ENCODE results near the gene NPNT.

NPNT gene

GRCh38 chr4:105917171-105917685 is 22.0 kb downstream of the NPNT start:
- DNase-seq = no peak

DNA sequence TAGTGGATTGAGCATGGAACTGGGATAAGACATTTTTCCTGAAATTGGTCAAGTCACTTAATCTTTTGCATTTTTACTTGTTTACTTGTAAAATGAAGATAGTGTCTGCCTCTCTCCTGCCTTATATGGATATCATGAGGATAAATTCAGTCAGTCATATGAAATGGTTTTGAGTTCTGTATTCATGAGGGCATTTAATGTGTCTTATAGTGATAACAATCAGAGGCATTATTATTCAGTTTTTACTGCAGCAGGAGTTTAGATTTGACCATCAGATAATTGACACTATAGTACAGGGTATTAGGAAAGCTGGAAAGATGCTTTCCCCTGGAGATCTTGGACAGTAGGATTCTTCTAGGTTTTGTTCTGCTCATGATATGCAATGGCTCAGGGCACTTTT is 26.0 kb downstream of the NPNT start:
- DNase-seq = no peak

DNA sequence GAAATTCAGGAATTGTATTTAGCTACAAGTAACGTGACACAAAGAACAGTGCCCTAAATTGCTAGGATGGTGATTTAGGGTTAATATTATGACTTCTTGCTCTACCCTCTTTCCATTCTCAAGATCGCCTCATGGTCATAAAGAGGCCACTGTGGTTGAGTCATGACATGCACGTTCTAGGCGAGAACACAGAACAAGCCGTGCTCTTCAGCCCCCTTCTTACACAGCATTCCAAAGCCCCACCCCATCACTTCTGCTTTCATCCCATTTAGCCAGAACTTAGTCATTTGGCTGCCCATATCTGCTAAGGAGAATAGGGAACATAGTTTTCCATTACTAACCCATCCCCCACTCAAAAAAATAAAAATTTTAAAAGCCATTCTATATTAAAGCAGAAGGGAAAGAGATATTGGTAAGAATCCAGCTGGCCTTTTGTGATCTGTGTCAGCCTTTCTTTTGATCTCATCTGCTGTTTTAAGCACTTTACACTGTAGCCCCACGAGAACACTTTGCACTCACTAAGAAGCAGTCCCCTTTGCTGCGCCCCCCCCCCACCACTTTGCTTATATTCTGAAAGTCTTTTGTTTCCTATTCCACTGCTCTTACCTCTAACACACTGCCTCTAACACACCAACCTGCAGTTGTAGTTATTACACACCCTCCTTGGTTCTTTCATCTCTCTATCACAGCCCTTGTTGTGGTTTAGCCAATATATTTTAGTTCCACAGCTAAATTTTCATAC is 28.4 kb downstream of the NPNT start:
- DNase-seq = no peak

DNA sequence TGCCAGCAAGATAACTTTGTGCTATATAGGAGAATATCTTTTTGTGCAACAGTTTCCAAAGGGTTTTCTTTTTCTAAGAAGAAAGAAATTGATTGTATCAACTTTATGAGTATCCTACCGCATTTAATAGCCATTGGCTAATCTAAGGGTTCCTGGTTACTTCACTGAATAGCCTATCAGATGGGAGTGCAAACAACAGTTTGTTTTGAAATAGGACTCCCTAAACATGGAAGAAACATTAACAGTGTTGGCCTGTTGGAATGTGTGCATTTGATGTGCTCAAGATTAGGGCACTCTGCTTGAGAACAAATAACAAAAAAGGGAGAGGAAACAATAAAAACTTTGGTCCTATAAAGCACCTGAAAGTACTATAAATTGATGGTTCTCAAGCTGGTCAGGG is 29.1 kb downstream of the NPNT start:
- no peak for DNase-seq

GRCh38 chr4:105930698-105931097 is 35.4 kb downstream of the NPNT start:
- no peak for DNase-seq

GRCh38 chr4:105933083-105933482 is 37.8 kb downstream of the NPNT start:
- no peak for DNase-seq

- DNase-seq = no peak
Observed at GRCh38 chr4:105934386-105934785, 39.1 kb downstream of the NPNT start.

- DNase-seq = no peak
Observed at GRCh38 chr4:105936901-105937300, 41.6 kb downstream of the NPNT start.

- DNase-seq = no peak
Observed at GRCh38 chr4:105937759-105938158, 42.5 kb downstream of the NPNT start.

GRCh38 chr4:105943234-105943633 is 48.0 kb downstream of the NPNT start:
- no peak for DNase-seq

- no peak for DNase-seq
Observed at GRCh38 chr4:105944540-105944939, 49.3 kb downstream of the NPNT start.

- DNase-seq = no peak
Observed at GRCh38 chr4:105946771-105947170, 51.5 kb downstream of the NPNT start.

GRCh38 chr4:105950701-105951100 is 55.4 kb downstream of the NPNT start:
- DNase-seq = no peak

GRCh38 chr4:105951198-105951597 is 55.9 kb downstream of the NPNT start:
- DNase-seq = no peak

GRCh38 chr4:105952591-105952990 is 57.3 kb downstream of the NPNT start:
- DNase-seq = no peak

DNA sequence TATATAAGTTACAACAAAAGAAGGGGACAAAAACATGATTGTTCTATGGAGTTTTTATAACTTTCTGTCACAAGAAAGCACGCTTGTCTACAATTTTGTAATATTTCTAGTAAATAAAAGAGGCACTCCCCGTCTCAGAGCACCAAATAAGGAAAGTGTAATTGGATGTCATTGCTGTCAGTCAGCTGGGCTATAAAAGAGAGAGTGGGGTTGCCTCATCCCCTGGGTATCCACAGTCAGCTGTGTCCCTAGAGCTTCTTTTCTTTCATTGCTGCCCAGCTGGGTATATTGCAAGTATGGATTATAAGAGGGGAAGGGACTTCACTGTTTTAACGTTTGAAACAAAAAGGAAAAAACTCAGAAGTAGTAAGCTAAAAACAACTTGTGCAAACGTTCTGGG is 61.3 kb downstream of the NPNT start:
- no peak for DNase-seq

GRCh38 chr4:105957680-105958079 is 62.4 kb downstream of the NPNT start:
- DNase-seq = no peak

GRCh38 chr4:105963461-105964400 is 68.5 kb downstream of the NPNT start:
- no peak for DNase-seq

DNA sequence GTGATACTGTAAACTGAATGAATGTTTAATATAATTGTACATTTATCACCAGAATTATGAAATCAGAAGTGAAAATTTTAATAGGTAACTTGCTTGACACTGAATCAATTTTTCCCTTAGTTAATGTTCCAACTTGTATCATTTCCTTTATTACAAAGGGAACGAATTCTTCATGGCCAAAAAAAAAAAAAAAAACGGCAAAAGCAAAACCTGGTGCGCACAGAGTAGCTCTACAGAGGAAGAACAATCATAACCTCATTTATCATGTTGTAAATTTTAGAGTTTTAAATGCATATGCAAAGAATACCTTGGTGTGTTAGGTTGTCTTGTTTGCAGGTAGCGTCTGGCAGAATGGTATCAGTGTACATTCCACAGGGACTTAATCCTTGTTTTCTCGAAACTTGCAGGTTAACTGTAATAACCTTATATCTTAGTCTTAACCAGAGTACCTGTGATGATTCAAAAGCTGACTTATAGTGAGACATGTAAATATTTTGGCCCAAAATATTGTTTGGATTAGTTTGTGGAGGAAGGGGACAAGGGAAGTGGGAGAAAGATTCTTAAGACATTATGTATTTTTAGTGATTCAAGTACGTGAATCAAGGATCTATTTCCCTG is 70.0 kb downstream of the NPNT start:
- no peak for DNase-seq

DNA sequence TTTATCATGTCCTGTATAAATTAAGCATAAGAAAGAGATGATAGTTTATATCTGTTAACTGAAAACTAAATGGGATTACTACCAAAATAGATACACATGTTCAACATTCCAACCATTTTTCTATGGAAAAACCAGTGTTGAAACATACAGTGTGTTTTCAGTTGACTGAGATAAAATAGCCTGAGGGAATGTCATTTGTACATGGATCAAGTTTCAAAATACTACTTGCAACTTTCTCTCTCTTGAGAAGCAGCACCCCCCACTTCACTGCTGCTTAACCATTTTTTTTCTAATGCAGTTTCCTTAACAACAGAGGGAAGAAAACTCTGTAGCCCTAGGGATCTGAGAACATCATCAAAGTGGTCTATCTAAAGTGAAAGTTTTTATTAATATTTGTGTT is 70.8 kb downstream of the NPNT start:
- no peak for DNase-seq

DNA sequence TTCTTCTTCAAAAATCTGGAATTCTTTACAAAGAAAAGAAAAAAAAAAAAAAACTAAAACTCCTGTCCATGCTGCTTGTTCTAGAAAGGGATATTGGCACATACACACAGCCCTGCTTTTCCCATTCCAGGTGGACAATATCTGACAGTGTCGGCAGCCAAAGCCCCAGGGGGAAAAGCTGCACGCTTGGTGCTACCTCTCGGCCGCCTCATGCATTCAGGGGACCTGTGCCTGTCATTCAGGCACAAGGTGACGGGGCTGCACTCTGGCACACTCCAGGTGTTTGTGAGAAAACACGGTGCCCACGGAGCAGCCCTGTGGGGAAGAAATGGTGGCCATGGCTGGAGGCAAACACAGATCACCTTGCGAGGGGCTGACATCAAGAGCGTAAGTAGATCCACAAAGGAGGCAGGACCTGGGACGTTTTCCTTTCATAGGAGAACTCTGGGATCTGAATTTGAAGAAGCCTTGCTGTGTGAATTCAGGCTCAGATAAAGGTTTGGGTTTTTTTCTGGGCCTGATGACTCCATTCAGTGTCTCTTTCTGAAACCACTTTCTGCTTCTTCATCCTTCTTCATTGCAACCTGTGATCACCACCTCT is 71.9 kb downstream of the NPNT start:
- DNase-seq = no peak

- no peak for DNase-seq
Observed at GRCh38 chr4:105969575-105969974, 74.3 kb downstream of the NPNT start.

DNA sequence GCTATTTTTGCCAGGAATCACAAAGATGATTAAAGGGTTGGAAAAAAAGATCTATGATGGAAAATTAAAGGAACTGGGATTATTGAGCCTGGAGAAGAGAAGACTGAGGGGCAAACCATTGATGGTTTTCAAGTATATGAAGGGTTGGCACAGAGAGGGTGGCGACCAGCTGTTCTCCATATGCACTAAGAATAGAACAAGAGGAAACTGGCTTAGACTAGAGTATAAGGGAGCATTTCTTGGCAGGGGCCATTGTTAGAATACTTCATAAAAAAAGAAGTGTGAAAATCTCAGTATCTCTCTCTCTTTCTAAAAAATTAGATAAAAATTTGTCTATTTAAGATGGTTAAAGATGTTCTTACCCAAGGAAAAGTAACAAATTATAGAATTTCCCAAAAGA is 75.1 kb downstream of the NPNT start:
- DNase-seq = no peak

Data from CD4-positive, alpha-beta T cell treated with Interleukin-4 for 1 hour (primary cell).